Testis (tissue), 2 donors: ENCODE results near the gene ABHD6.

ENCODE experiments used
- CTCF ChIP-seq, 3 experiments: fragments of 450-650 bp in 2 of 3; fragments of 200-600 bp in 1 of 3; sonication (generic) in 1 of 3; IDR thresholded peaks; one replicate each; pipeline ENCODE4 v1.5.1; 2016 to 2019; ENCODE audit warnings: antibody characterized with exemption in 3 of 3, mild to moderate bottlenecking in 2 of 3, moderate library complexity in 1 of 3
- POLR2A ChIP-seq: fragments of 450-650 bp; IDR thresholded peaks from one replicate; pipeline ENCODE4 v1.6.1; 2017; ENCODE audit warnings: antibody characterized with exemption, mild to moderate bottlenecking, moderate library complexity

GRCh38 chr3:58271901-58272501 lies 34.4 kb downstream of the ABHD6 start:
- TF ChIP-seq CTCF (IDR thresholded peaks at IDR 0.05) = no peak
- no peak for TF ChIP-seq POLR2A
